Frontal cortex (tissue), 4 donors: ENCODE data around the gene PLET1. TPM values are rescaled to one million over a fixed set of nuclear protein-coding genes. Genes with fewer than 3 reads are reported as not detected.
A peak's percentile ranks its signal among the peaks of the same experiment; 100 is the strongest.

ENCODE experiments used
- DNase-seq, 2 donors: peaks; one replicate each; pipeline ENCODE4 v3.0.0; 2012; ENCODE audit warnings: low spot score in 2 of 2
- FAIRE-seq: peaks from 2 replicates; lab custom pipeline; 2012; peaks lifted over from hg19 to GRCh38; lab: Jason Lieb, UNC
- total RNA-seq: library from RNA; depleted of rRNA; stranded (reverse); fragments of >200 nt; gene quantifications from one replicate; pipeline ENCODE4 v1.2.3, GENCODE V29; 2014
- donor health status: control.
- donor health status: control.
- donor health status: control.

The PLET1 gene
- total RNA-seq, 1 donor from 2014 or later = not detected

- FAIRE-seq (no peak), DNase-seq (no peak)
Measured at GRCh38 chr11:112249871-112250610, 10.6 kb downstream of the PLET1 start.

GRCh38 chr11:112248201-112248600 lies 12.5 kb downstream of the PLET1 start:
- DNase-seq (no peak), FAIRE-seq (no peak)

GRCh38 chr11:112247201-112247600 lies 13.5 kb downstream of the PLET1 start:
- DNase-seq (no peak), FAIRE-seq (no peak)

GRCh38 chr11:112241486-112241885 lies 19.2 kb downstream of the PLET1 start:
- DNase-seq (no peak), FAIRE-seq (no peak)

- FAIRE-seq (no peak), DNase-seq (no peak)
Measured at GRCh38 chr11:112238041-112238440, 22.6 kb downstream of the PLET1 start.

- no peak for FAIRE-seq
- DNase-seq = no peak
Measured at GRCh38 chr11:112237451-112237850, 23.2 kb downstream of the PLET1 start.

GRCh38 chr11:112235750-112236390 lies 24.8 kb downstream of the PLET1 start:
- DNase-seq (no peak), FAIRE-seq (no peak)

- FAIRE-seq = no peak
- DNase-seq = no peak
Measured at GRCh38 chr11:112231952-112232351, 28.7 kb downstream of the PLET1 start.

- no peak for FAIRE-seq
- no peak for DNase-seq
Measured at GRCh38 chr11:112229746-112230433, 30.8 kb downstream of the PLET1 start.

GRCh38 chr11:112229159-112229558 lies 31.5 kb downstream of the PLET1 start:
- DNase-seq (no peak), FAIRE-seq (no peak)

GRCh38 chr11:112228706-112229105 lies 32.0 kb downstream of the PLET1 start:
- no peak for DNase-seq
- no peak for FAIRE-seq

- FAIRE-seq (no peak), DNase-seq (no peak)
Measured at GRCh38 chr11:112227471-112227870, 33.2 kb downstream of the PLET1 start.

- FAIRE-seq = no peak
- DNase-seq = peak in 1 of 2 donors; percentile 28
Measured at GRCh38 chr11:112226831-112227401, 33.7 kb downstream of the PLET1 start.

GRCh38 chr11:112226062-112226830 lies 34.4 kb downstream of the PLET1 start, which contains the start of gene PTS:
TSS of gene PTS (plus strand) at chr11:112226428. CDS start at chr11:112226444, 16 bp downstream.
- FAIRE-seq = no peak
- peak; percentile 89 to 92 for DNase-seq

GRCh38 chr11:112225753-112226061 lies 35.0 kb downstream of the PLET1 start:
- FAIRE-seq = no peak
- no peak for DNase-seq

- DNase-seq (no peak), FAIRE-seq (no peak)
Measured at GRCh38 chr11:112223754-112224532, 36.7 kb downstream of the PLET1 start.

GRCh38 chr11:112223121-112223520 lies 37.5 kb downstream of the PLET1 start:
- FAIRE-seq = no peak

GRCh38 chr11:112222303-112222702 lies 38.4 kb downstream of the PLET1 start:
- no peak for FAIRE-seq

More at GRCh38 chr11:112223121-112223520, 37.5 kb downstream of the PLET1 start:
- no peak for DNase-seq

GRCh38 chr11:112221274-112221835 lies 39.3 kb downstream of the PLET1 start:
- FAIRE-seq (no peak), DNase-seq (no peak)

More at GRCh38 chr11:112222303-112222702, 38.4 kb downstream of the PLET1 start:
- no peak for DNase-seq
